ENCODE data around the gene IQGAP2.

Gene IQGAP2

DNA sequence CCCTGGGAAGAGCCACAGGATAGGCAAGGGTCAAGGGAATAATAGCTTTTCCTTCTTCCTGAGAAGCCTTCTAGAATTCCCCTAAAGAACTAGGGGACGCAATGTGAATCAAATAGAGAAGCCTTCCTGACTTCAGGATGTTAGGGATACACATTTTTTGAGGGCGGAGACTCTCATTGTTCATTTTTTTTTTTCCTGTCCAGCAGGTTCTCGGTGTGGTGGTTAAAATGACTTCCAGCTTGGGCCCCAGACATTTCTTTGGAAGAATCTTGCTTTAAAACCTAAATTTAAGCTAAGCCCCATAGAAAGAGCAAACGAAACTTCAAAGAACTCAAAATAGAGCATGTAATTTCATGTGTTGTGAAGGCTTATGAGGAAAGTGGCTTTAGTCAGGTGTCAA, 80.8 kb downstream of the IQGAP2 start:
- no peak overlapping the region for H3K4me3 ChIP-seq (ENCODE audit: low read length)
- TF ChIP-seq, protein P1, sequence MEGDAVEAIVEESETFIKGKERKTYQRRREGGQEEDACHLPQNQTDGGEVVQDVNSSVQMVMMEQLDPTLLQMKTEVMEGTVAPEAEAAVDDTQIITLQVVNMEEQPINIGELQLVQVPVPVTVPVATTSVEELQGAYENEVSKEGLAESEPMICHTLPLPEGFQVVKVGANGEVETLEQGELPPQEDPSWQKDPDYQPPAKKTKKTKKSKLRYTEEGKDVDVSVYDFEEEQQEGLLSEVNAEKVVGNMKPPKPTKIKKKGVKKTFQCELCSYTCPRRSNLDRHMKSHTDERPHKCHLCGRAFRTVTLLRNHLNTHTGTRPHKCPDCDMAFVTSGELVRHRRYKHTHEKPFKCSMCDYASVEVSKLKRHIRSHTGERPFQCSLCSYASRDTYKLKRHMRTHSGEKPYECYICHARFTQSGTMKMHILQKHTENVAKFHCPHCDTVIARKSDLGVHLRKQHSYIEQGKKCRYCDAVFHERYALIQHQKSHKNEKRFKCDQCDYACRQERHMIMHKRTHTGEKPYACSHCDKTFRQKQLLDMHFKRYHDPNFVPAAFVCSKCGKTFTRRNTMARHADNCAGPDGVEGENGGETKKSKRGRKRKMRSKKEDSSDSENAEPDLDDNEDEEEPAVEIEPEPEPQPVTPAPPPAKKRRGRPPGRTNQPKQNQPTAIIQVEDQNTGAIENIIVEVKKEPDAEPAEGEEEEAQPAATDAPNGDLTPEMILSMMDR (conservative IDR thresholded peaks at IDR 0.05; ENCODE audit: low read length), result no peak

GRCh38 chr5:76485511-76485910, 82.4 kb downstream of the IQGAP2 start:
- no peak overlapping the region for H3K4me3 ChIP-seq (ENCODE audit: low read length)
- DNase-seq (ENCODE audit: low read depth), result no peak
- TF ChIP-seq, protein P1 (conservative IDR thresholded peaks at IDR 0.05; ENCODE audit: low read length), result no peak

More for the DNA sequence above, 80.8 kb downstream of the IQGAP2 start:
- no peak for DNase-seq (ENCODE audit: low read depth)

DNA sequence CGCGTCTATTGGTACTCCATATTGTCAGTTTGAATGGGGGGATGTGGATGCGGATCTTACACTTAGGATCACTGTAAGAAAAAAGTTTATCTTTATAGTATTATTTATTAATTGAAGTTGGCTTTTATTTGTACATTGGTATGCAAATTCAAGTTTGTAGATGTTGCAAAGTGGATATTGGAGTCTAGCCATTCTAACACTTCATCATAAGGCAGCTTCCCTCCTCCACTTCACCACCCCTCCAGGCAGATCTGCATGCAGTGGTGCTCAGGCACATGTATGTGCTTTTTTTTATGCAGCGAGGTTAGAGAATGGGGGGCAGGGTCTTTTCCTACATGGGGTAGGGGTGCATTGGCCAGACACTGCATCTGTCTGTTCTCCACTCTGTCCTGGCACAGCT, 84.3 kb downstream of the IQGAP2 start:
- no peak overlapping the region for H3K4me3 ChIP-seq (ENCODE audit: low read length)
- DNase-seq (ENCODE audit: low read depth), result no peak
- TF ChIP-seq, protein P1 (conservative IDR thresholded peaks at IDR 0.05; ENCODE audit: low read length), result no peak

DNA sequence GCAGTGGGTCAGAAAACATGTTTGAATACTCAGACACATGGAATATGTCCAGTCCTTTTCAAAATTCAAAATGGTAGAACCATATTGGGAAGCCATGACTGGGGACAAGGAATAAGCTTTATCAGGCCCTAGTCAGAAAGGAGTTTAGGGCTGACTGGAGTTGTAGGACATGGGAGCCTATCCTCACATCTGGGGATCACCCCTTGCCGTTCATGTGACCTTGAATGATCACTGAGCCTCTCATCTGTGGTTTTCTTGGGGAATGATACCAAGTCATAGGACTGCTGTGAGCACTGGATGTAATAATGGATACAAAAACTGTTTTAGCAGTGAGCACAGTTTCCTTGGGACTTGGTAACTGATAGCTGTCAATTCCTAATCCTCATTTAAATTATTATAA, 84.7 kb downstream of the IQGAP2 start:
- H3K4me3 ChIP-seq (ENCODE audit: low read length), result no peak overlapping the region
- TF ChIP-seq, protein P1 (conservative IDR thresholded peaks at IDR 0.05; ENCODE audit: low read length), result no peak
- DNase-seq (ENCODE audit: low read depth), result no peak

DNA sequence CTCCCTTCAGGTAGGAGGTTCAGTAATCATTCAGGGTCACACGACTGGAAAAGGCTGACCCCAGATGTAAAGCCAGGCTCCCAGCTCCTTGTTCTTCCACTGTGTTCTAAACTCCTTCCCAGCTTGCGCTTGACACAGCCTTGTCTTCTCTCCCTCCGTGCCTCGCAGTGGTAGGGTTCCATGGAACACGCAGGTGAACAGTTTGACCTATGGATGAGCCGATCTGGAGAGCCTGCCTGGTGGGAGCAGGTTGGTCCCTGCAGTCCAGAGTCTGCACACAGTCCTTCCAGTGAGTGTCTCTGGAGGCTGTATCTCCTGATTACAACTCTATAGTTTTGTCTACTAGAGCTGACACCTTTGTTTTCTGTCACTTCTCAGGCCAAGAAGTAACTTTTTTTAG, 85.9 kb downstream of the IQGAP2 start:
- no peak for DNase-seq (ENCODE audit: low read depth)

DNA sequence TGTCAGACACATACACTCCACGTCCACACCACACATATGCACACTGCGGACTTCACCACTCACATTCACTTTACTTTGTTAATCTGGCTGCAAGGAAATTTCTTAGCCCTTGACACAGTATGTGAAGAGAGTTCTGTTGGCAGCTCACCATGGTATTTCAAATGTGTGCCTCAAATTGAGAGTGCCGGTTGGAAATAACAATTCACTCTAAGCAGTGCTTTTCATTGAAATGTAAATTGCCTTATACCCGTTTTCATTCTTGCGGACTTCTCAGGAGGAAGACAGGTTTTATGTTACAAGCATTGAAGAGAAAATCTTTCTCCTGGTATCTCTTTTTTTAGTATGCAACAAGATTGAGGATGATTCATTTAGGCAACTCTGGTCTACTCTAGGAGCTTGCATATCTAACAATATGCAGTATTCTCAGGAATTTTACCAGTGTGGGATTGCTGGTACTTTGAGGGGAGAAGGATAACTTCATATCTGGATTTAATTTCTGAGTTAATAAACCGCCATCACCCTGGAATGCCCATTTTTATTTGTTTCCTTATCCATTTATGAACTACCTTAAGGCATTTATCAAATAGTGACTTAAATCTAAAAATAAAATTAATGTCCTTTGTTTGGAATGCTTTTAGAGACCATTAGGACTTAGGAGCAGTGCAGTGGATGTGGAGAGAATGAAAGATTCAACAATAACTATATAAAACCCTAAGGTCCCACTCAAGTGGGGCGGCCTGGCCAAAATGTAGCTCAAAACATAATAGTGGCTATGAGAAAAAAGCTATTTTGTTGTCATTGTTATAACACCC, 87.0 kb downstream of the IQGAP2 start:
- no peak overlapping the region for H3K4me3 ChIP-seq (ENCODE audit: low read length)
- no peak for DNase-seq (ENCODE audit: low read depth)
- TF ChIP-seq, protein P1 (conservative IDR thresholded peaks at IDR 0.05; ENCODE audit: low read length), result no peak

More for the DNA sequence above, 85.9 kb downstream of the IQGAP2 start:
- TF ChIP-seq, protein P1 (conservative IDR thresholded peaks at IDR 0.05; ENCODE audit: low read length), result no peak
- no peak overlapping the region for H3K4me3 ChIP-seq (ENCODE audit: low read length)

DNA sequence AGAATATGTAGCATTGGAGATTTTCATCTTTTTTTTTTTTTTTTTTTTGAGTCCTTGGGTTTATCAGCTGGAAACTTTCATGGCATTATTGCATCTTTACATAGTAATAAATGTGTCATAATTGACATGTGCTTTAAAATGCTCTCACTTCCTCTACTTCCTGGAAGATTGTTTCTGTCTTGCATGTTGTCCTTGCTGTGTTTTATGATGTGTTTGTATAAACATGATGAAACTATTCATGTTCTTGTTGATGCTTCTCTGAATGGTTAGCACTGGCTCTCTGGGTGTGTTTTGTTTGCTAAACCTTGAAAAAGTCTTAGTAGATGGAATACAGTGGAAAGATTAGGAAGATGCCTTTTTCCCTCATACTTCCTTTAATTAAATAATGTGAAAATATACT, 87.9 kb downstream of the IQGAP2 start:
- H3K4me3 ChIP-seq (ENCODE audit: low read length), result no peak overlapping the region
- TF ChIP-seq, protein P1 (conservative IDR thresholded peaks at IDR 0.05; ENCODE audit: low read length), result no peak
- no peak for DNase-seq (ENCODE audit: low read depth)

Data from AG10803 (cell line).